ENCODE measurements around the gene AGAP1. TPM values are rescaled to one million over a fixed set of nuclear protein-coding genes. Genes with fewer than 3 reads are reported as not detected.

Gene AGAP1
- polyA plus RNA-seq, 1 donor from 2014 or later: 17.4 TPM

DNA sequence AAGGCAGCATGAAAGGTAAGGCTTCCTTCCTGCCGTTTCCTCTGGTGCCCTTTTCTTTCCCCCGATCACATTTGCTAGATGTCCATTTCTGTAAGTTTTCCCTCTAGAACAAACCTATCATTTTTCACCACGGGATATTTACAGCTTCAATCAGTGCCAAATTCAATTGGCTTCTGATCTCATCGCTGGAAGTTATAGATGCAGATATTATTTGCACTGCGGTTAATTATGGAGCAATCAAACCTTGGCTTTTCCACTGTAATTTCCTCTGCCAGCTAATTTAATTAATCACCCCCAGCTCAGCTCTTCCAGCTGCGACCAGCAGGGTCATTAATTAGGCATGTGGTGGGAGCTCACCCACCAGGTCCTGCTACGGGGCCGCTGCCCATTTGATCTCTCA is 588.2 kb downstream of the AGAP1 start:
- Histone ChIP-seq H3F3A (ENCODE audit: insufficient read depth, low read length, poor library complexity, severe bottlenecking) (no peaks in the 10 kb centered on the region), H3K4me2 (ENCODE audit: low read length) (no peak overlapping the region), H3K36me3 (ENCODE audit: insufficient read depth, low read length) (no peaks in the 10 kb centered on the region), H3K4me3 (ENCODE audit: low read length) (no peak overlapping the region), H2AFZ (ENCODE audit: low read depth, low read length) (no peak overlapping the region), H3K9me3 (ENCODE audit: low read length) (no peaks in the 10 kb centered on the region), H3K9me2 (ENCODE audit: insufficient read depth, low read length) (no peaks in the 10 kb centered on the region), H3K79me2 (replicated peaks; ENCODE audit: insufficient read depth, low read length) (no peaks in the 10 kb centered on the region), H3K9ac (ENCODE audit: low read length) (no peak overlapping the region), H4K20me1 (ENCODE audit: insufficient read depth) (no peaks in the 10 kb centered on the region), H3K27me3 (ENCODE audit: insufficient read depth, low read depth, low read length) (no peaks in the 10 kb centered on the region), H3K27ac (ENCODE audit: low read length) (no peak overlapping the region)
- TF ChIP-seq SMC3 (conservative IDR thresholded peaks at IDR 0.05; ENCODE audit: poor library complexity): no peak

GRCh38 chr2:236083934-236084333 is 590.1 kb downstream of the AGAP1 start:
- Histone ChIP-seq H3K9me2 (ENCODE audit: insufficient read depth, low read length) (no peaks in the 10 kb centered on the region), H3K9ac (ENCODE audit: low read length) (no peak overlapping the region), H3F3A (ENCODE audit: insufficient read depth, low read length, poor library complexity, severe bottlenecking) (no peaks in the 10 kb centered on the region), H3K79me2 (replicated peaks; ENCODE audit: insufficient read depth, low read length) (no peaks in the 10 kb centered on the region), H3K9me3 (ENCODE audit: low read length) (no peaks in the 10 kb centered on the region), H3K27me3 (ENCODE audit: insufficient read depth, low read depth, low read length) (no peaks in the 10 kb centered on the region), H3K4me3 (ENCODE audit: low read length) (no peak overlapping the region), H2AFZ (ENCODE audit: low read depth, low read length) (no peak overlapping the region), H3K27ac (ENCODE audit: low read length) (no peak overlapping the region), H3K36me3 (ENCODE audit: insufficient read depth, low read length) (no peaks in the 10 kb centered on the region), H3K4me2 (ENCODE audit: low read length) (no peak overlapping the region), H4K20me1 (ENCODE audit: insufficient read depth) (no peaks in the 10 kb centered on the region)
- TF ChIP-seq, protein P1, sequence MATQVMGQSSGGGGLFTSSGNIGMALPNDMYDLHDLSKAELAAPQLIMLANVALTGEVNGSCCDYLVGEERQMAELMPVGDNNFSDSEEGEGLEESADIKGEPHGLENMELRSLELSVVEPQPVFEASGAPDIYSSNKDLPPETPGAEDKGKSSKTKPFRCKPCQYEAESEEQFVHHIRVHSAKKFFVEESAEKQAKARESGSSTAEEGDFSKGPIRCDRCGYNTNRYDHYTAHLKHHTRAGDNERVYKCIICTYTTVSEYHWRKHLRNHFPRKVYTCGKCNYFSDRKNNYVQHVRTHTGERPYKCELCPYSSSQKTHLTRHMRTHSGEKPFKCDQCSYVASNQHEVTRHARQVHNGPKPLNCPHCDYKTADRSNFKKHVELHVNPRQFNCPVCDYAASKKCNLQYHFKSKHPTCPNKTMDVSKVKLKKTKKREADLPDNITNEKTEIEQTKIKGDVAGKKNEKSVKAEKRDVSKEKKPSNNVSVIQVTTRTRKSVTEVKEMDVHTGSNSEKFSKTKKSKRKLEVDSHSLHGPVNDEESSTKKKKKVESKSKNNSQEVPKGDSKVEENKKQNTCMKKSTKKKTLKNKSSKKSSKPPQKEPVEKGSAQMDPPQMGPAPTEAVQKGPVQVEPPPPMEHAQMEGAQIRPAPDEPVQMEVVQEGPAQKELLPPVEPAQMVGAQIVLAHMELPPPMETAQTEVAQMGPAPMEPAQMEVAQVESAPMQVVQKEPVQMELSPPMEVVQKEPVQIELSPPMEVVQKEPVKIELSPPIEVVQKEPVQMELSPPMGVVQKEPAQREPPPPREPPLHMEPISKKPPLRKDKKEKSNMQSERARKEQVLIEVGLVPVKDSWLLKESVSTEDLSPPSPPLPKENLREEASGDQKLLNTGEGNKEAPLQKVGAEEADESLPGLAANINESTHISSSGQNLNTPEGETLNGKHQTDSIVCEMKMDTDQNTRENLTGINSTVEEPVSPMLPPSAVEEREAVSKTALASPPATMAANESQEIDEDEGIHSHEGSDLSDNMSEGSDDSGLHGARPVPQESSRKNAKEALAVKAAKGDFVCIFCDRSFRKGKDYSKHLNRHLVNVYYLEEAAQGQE (IDR thresholded peaks at IDR 0.05; ENCODE audit: borderline replicate concordance): no peak
- TF ChIP-seq RAD21 (conservative IDR thresholded peaks at IDR 0.05): no peak
- TF ChIP-seq POLR2AphosphoS5 (IDR thresholded peaks at IDR 0.05): no peak
- no peak for TF ChIP-seq EP300 (conservative IDR thresholded peaks at IDR 0.05; ENCODE audit: poor library complexity, severe bottlenecking)
- no peak for TF ChIP-seq TAF1 (IDR thresholded peaks at IDR 0.05; ENCODE audit: low read depth)
- TF ChIP-seq MXI1 (conservative IDR thresholded peaks at IDR 0.05; ENCODE audit: poor library complexity, severe bottlenecking): no peak
- no peak for TF ChIP-seq CTCF (IDR thresholded peaks at IDR 0.05; ENCODE audit: poor library complexity, severe bottlenecking)
- no peak for TF ChIP-seq SMC3 (conservative IDR thresholded peaks at IDR 0.05; ENCODE audit: poor library complexity)
- no peak for TF ChIP-seq EZH2 (IDR thresholded peaks at IDR 0.05; ENCODE audit: borderline replicate concordance, insufficient read depth, low read length, poor library complexity, severe bottlenecking)

- Histone ChIP-seq H3K9ac (ENCODE audit: low read length) (no peak overlapping the region), H3K9me2 (ENCODE audit: insufficient read depth, low read length) (no peaks in the 10 kb centered on the region)
Measured at GRCh38 chr2:236085211-236085610, 591.4 kb downstream of the AGAP1 start.

More at GRCh38 chr2:236085211-236085610, 591.4 kb downstream of the AGAP1 start:
- Histone ChIP-seq H3K4me2 (ENCODE audit: low read length) (no peak overlapping the region), H3K36me3 (ENCODE audit: insufficient read depth, low read length) (no peaks in the 10 kb centered on the region), H2AFZ (ENCODE audit: low read depth, low read length) (no peak overlapping the region), H3K27me3 (ENCODE audit: insufficient read depth, low read depth, low read length) (no peaks in the 10 kb centered on the region), H3K9me3 (ENCODE audit: low read length) (no peaks in the 10 kb centered on the region), H4K20me1 (ENCODE audit: insufficient read depth) (no peaks in the 10 kb centered on the region), H3K27ac (ENCODE audit: low read length) (no peak overlapping the region), H3K79me2 (replicated peaks; ENCODE audit: insufficient read depth, low read length) (no peaks in the 10 kb centered on the region), H3K4me3 (ENCODE audit: low read length) (no peak overlapping the region), H3F3A (ENCODE audit: insufficient read depth, low read length, poor library complexity, severe bottlenecking) (no peaks in the 10 kb centered on the region)
- TF ChIP-seq SMC3 (conservative IDR thresholded peaks at IDR 0.05; ENCODE audit: poor library complexity) (no peak), RAD21 (conservative IDR thresholded peaks at IDR 0.05) (no peak)

All from neural cell (in vitro differentiated cells).